NB4 (cell line): ENCODE measurements around the gene PCDHGA11.

Experiments used
- CTCF ChIP-seq: IDR thresholded peaks from one replicate; pipeline ENCODE4 v1.5.1; 2012; ENCODE audit warnings: low read depth, low read length
- MAX ChIP-seq: IDR thresholded peaks from 2 replicates; pipeline ENCODE4 v1.6.1; 2011; ENCODE audit warnings: low read depth, low read length

- no peak for TF ChIP-seq MAX
- no peak for TF ChIP-seq CTCF
Measured at GRCh38 chr5:141439411-141440141, 18.7 kb downstream of the PCDHGA11 start.
